Common myeloid progenitor, CD34-positive (primary cell): ENCODE results near the gene SPDYE2.
"Not testable (repeated sequence)": the region's sequence is repeated elsewhere in the genome, so short reads cannot be mapped to it uniquely, and the experiment has no call there.

ENCODE experiments used
- CTCF ChIA-PET: fragments of 350-600 bp; sonication (Branson Sonifier 250); formaldehyde crosslinking; loops from one replicate; lab custom pipeline; 2021; ENCODE audit warnings: antibody characterized with exemption; lab: Charles Lee
- POLR2A ChIA-PET: fragments of 350-600 bp; sonication (Branson Sonifier 250); formaldehyde crosslinking; loops from one replicate; lab custom pipeline; 2021; ENCODE audit warnings: antibody characterized with exemption; lab: Charles Lee
- DNase-seq, 3 donors: peaks; one replicate each; pipeline versions ENCODE4 v3.0.0 to v3.0.0-alpha.2; 2013
- H3K27ac ChIP-seq, 2 experiments: 1 replicate in 1 of 2; 2 replicates in 1 of 2; pipeline ENCODE4 v1.7.0; 2013; ENCODE audit warnings: inconsistent platforms in 2 of 2, low read length in 2 of 2, mild to moderate bottlenecking in 2 of 2, low read depth in 1 of 2, moderate library complexity in 1 of 2; ENCODE audit not compliant: severe bottlenecking in 2 of 2, insufficient read depth in 1 of 2, poor library complexity in 1 of 2
- H3K27me3 ChIP-seq, 5 experiments: replicated peaks in 2 of 5; 1 replicate in 3 of 5; 2 replicates in 2 of 5; pipeline versions ENCODE4 v1.6.1 to v1.7.0; 2013; ENCODE audit warnings: low read length in 4 of 5, mild to moderate bottlenecking in 2 of 5, moderate library complexity in 2 of 5, inconsistent platforms in 1 of 5; ENCODE audit not compliant: insufficient read depth in 5 of 5, control insufficient read depth in 4 of 5
- H3K36me3 ChIP-seq, 4 experiments: 1 replicate in 2 of 4; 2 replicates in 2 of 4; pipeline versions ENCODE4 v1.6.1 to v1.7.0; 2013; ENCODE audit warnings: low read length in 3 of 4, control low read depth in 1 of 4, mild to moderate bottlenecking in 1 of 4; ENCODE audit not compliant: control insufficient read depth in 4 of 4, insufficient read depth in 4 of 4
- H3K4me1 ChIP-seq, 4 experiments: 1 replicate in 3 of 4; 2 replicates in 1 of 4; pipeline versions ENCODE4 v1.6.1 to v1.7.1; 2013; ENCODE audit warnings: low read length in 3 of 4, mild to moderate bottlenecking in 3 of 4, control low read depth in 1 of 4, inconsistent platforms in 1 of 4, moderate library complexity in 1 of 4; ENCODE audit not compliant: control insufficient read depth in 4 of 4, insufficient read depth in 4 of 4; ENCODE audit errors: control extremely low read depth in 1 of 4
- H3K4me3 ChIP-seq, 7 experiments: 1 replicate in 4 of 7; 2 replicates in 3 of 7; pipeline versions ENCODE4 v1.5.1 to v1.7.0; 2013; ENCODE audit warnings: mild to moderate bottlenecking in 7 of 7, low read length in 6 of 7, moderate library complexity in 6 of 7, inconsistent platforms in 2 of 7, low read depth in 2 of 7, control low read depth in 1 of 7; ENCODE audit not compliant: insufficient read depth in 4 of 7, control insufficient read depth in 1 of 7; ENCODE audit errors: extremely low read depth in 1 of 7
- H3K9me3 ChIP-seq, 5 experiments: 1 replicate in 4 of 5; 2 replicates in 1 of 5; pipeline versions ENCODE4 v1.6.1 to v1.7.1; 2013; ENCODE audit warnings: low read length in 4 of 5, mild to moderate bottlenecking in 2 of 5, inconsistent platforms in 1 of 5, low read depth in 1 of 5, moderate library complexity in 1 of 5; ENCODE audit not compliant: control insufficient read depth in 4 of 5, insufficient read depth in 2 of 5; ENCODE audit errors: control extremely low read depth in 1 of 5
- WGBS: methylation state at CpG from one replicate; pipeline ENCODE4 v1.1.5; 2013; ENCODE audit not compliant: insufficient coverage; 5-methylcytosine and 5-hydroxymethylcytosine counted together

SPDYE2 gene

DNA sequence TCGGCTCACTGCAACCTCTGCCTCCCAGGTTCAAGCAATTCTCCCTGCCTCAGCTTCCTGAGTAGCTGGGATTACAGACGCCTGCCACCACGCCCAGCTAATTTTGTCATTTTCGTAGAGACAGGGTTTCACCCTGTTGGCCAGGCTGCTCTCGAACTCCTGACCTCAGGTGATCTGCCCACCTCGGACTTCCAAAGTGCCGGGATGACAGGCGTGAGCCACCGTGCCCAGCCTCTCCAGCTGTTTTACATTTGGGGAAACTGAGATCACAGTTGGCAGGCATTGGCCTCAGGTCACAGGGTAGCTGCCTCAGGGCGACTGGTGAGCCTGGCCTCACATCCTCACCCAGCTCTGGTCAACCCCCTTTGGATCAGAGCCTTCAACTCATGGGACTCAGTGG is 58.7 kb downstream of the SPDYE2 start:
- POLR2A ChIA-PET, DNase-seq, H3K36me3 ChIP-seq, H3K27me3 ChIP-seq, H3K4me3 ChIP-seq, CTCF ChIA-PET, H3K4me1 ChIP-seq, H3K9me3 ChIP-seq, H3K27ac ChIP-seq: not testable (repeated sequence)
- 100% methylated on average over 3 of the region's 10 CpGs for WGBS

DNA sequence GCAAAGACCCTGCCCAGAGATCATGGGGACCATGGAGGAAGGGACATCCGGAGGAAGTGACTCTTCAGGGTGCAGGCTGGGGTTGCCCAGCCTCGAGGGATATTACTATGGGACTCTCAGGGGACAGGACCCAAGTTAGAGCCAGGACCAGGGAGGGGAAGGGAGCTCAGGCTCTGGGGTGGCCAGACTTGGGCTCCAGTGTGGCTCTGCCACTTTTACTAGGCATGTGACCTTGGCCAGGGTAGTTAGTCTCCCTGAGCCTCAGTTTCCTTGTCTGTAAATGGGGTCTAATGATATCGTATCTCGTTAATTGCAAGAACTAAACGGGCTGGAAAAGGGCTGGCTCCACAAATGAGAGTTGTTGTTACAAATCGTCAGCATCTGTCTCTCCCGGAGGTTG is 59.4 kb downstream of the SPDYE2 start:
- no CpG with 5 or more reads among the region's 7 CpGs for WGBS
- POLR2A ChIA-PET, H3K4me3 ChIP-seq, H3K27ac ChIP-seq, H3K9me3 ChIP-seq, H3K36me3 ChIP-seq, DNase-seq, H3K27me3 ChIP-seq, H3K4me1 ChIP-seq, CTCF ChIA-PET: not testable (repeated sequence)

DNA sequence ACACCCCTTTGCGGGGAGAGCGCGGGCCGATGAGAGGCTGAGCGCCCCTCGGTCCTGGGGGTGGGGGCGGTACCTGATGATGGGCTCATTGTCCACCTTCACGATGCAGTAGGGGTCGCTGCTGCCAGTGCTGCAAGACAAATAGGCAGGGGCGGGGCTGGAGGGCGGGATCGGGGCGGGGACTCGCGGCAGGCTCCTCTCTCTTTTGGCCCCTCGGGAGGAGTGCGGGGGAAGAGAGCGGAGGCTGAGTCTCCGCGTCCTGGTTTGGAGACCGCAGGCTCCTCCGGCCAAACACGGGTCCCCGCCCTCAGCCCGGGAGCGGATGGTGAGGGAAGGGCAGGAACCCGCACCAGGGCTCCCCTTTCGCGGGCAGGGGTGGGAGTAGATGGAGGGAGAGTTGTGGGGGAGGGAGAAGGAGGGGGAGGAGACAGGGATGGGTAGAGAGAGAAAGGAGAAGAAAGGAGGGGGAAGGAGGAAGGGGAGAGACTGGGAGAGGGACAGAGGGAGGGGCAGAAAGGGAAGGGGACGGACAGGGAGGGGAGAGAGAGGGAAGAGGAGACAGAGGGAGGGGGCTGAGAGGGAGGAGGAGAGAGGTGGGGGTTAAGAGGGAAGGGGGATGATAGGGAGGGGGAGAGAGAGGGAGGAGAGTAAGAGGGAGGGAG is 60.1 kb downstream of the SPDYE2 start:
- H3K27me3 ChIP-seq, H3K36me3 ChIP-seq, CTCF ChIA-PET, DNase-seq, H3K27ac ChIP-seq, H3K9me3 ChIP-seq, POLR2A ChIA-PET, H3K4me3 ChIP-seq, H3K4me1 ChIP-seq: not testable (repeated sequence)
- WGBS = no CpG with 5 or more reads among the region's 30 CpGs

DNA sequence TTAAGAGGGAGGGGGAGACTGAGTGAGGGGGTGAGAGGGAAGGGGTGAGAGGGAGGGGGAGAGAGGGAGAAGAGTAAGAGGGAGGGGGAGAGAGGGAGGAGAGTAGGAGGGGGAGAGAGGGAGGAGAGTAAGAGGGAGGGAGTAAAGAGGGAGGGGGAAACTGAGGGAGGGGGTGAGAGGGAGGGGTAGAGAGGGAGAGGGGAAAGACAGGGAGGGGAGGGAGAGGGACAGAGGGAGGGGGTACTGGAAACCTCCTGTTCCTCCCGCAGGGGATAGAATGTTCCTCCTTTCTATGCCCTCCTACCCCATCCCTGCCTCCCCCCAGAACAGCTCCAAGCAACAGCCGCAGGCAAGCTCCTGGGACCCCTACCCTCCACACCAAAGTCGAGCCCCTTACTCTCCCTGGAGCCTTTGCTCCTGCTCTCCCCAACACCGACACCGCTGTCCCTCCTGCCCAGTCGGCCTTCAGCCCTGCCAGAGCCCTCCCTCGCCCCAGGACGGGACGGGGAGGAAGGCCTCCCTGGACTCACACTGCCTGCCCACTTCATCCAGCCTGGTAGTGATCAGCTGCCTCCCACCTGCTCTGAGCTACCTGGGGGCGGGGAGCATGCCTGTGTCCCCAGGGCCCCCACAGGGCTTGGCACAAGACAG is 60.8 kb downstream of the SPDYE2 start:
- H3K4me1 ChIP-seq, H3K27me3 ChIP-seq, H3K36me3 ChIP-seq, CTCF ChIA-PET, H3K9me3 ChIP-seq, POLR2A ChIA-PET, H3K27ac ChIP-seq: not testable (repeated sequence)
- peak; percentile 58 to 78 (median 74) for DNase-seq
- WGBS = 34% methylated on average over 4 of the region's 10 CpGs
- peak overlapping the region in 2 of 7 experiments; percentile 23 to 43 for H3K4me3 ChIP-seq
